Measurements from ENCODE around the gene GLCE.
"Not testable (repeated sequence)": the region's sequence is repeated elsewhere in the genome, so short reads cannot be mapped to it uniquely, and the experiment has no call there.

GLCE gene

GRCh38 chr15:69282104-69282743, 121.8 kb downstream of the GLCE start:
- Histone ChIP-seq H3K9ac (ENCODE audit: low read length) (no peak overlapping the region), H3K4me1 (ENCODE audit: insufficient read depth, low read length) (no peaks in the 10 kb centered on the region), H3K4me3 (ENCODE audit: low read depth in 1 of 2, low read length in 2 of 2) (no peak overlapping the region), H3K9me3 (ENCODE audit: low read length) (no peaks in the 10 kb centered on the region), H3K36me3 (ENCODE audit: insufficient read depth, low read length) (no peaks in the 10 kb centered on the region), H3K27me3 (ENCODE audit: control insufficient read depth in 1 of 2, insufficient read depth in 2 of 2, low read length in 2 of 2) (no peaks in the 10 kb centered on the region), H3K27ac (ENCODE audit: low read depth, low read length) (no peak overlapping the region)

DNA sequence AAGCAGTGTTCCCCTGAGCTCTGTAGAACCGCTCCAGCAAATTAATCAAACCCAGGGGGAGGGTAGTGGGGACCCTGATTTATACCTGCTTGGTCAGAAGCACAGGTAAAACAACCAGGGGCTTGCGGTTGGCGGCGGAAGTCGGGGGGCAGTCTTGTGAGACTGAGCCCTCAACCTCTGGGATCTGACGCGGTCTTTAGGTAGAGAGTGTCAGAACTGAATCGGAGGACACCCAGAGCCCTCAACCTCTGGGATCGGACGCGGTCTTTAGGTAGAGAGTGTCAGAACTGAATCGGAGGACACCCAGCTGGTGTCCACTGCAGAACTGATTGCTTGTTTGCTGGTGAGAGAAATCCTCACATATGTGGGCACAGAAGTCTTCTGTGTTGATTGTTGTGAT, 125.4 kb downstream of the GLCE start:
- H3K9me3 ChIP-seq (ENCODE audit: low read length): no peaks in the 10 kb centered on the region
- no peak overlapping the region for H3K4me3 ChIP-seq (ENCODE audit: low read depth in 1 of 2, low read length in 2 of 2)
- no peak overlapping the region for H3K27ac ChIP-seq (ENCODE audit: low read depth, low read length)
- H3K9ac ChIP-seq (ENCODE audit: low read length): no peak overlapping the region
- H3K4me1 ChIP-seq (ENCODE audit: insufficient read depth, low read length): no peaks in the 10 kb centered on the region
- no peaks in the 10 kb centered on the region for H3K27me3 ChIP-seq (ENCODE audit: control insufficient read depth in 1 of 2, insufficient read depth in 2 of 2, low read length in 2 of 2)
- H3K36me3 ChIP-seq (ENCODE audit: insufficient read depth, low read length): no peaks in the 10 kb centered on the region

GRCh38 chr15:69288011-69288410, 127.6 kb downstream of the GLCE start:
- no peak overlapping the region for H3K4me3 ChIP-seq (ENCODE audit: low read depth in 1 of 2, low read length in 2 of 2)
- H3K27ac ChIP-seq (ENCODE audit: low read depth, low read length): no peak overlapping the region
- no peak overlapping the region for H3K9ac ChIP-seq (ENCODE audit: low read length)
- no peaks in the 10 kb centered on the region for H3K36me3 ChIP-seq (ENCODE audit: insufficient read depth, low read length)
- no peaks in the 10 kb centered on the region for H3K4me1 ChIP-seq (ENCODE audit: insufficient read depth, low read length)
- H3K9me3 ChIP-seq (ENCODE audit: low read length): no peaks in the 10 kb centered on the region
- no peaks in the 10 kb centered on the region for H3K27me3 ChIP-seq (ENCODE audit: control insufficient read depth in 1 of 2, insufficient read depth in 2 of 2, low read length in 2 of 2)

- H3K9ac ChIP-seq (ENCODE audit: low read length): no peak overlapping the region
- H3K27me3 ChIP-seq (ENCODE audit: control insufficient read depth in 1 of 2, insufficient read depth in 2 of 2, low read length in 2 of 2): no peaks in the 10 kb centered on the region
- H3K4me1 ChIP-seq (ENCODE audit: insufficient read depth, low read length): no peaks in the 10 kb centered on the region
- H3K9me3 ChIP-seq (ENCODE audit: low read length): no peaks in the 10 kb centered on the region
- H3K27ac ChIP-seq (ENCODE audit: low read depth, low read length): no peak overlapping the region
- no peaks in the 10 kb centered on the region for H3K36me3 ChIP-seq (ENCODE audit: insufficient read depth, low read length)
- H3K4me3 ChIP-seq (ENCODE audit: low read depth in 1 of 2, low read length in 2 of 2): no peak overlapping the region
These were observed 128.3 kb downstream of the GLCE start for GRCh38 chr15:69288531-69289341.

- H3K9me3 ChIP-seq (ENCODE audit: low read length): no peaks in the 10 kb centered on the region
- H3K27me3 ChIP-seq (ENCODE audit: control insufficient read depth in 1 of 2, insufficient read depth in 2 of 2, low read length in 2 of 2): no peaks in the 10 kb centered on the region
- H3K36me3 ChIP-seq (ENCODE audit: insufficient read depth, low read length): no peaks in the 10 kb centered on the region
- no peak overlapping the region for H3K27ac ChIP-seq (ENCODE audit: low read depth, low read length)
- H3K4me3 ChIP-seq (ENCODE audit: low read depth in 1 of 2, low read length in 2 of 2): no peak overlapping the region
- H3K4me1 ChIP-seq (ENCODE audit: insufficient read depth, low read length): no peaks in the 10 kb centered on the region
- no peak overlapping the region for H3K9ac ChIP-seq (ENCODE audit: low read length)
These were observed 129.1 kb downstream of the GLCE start for GRCh38 chr15:69289342-69290146.

DNA sequence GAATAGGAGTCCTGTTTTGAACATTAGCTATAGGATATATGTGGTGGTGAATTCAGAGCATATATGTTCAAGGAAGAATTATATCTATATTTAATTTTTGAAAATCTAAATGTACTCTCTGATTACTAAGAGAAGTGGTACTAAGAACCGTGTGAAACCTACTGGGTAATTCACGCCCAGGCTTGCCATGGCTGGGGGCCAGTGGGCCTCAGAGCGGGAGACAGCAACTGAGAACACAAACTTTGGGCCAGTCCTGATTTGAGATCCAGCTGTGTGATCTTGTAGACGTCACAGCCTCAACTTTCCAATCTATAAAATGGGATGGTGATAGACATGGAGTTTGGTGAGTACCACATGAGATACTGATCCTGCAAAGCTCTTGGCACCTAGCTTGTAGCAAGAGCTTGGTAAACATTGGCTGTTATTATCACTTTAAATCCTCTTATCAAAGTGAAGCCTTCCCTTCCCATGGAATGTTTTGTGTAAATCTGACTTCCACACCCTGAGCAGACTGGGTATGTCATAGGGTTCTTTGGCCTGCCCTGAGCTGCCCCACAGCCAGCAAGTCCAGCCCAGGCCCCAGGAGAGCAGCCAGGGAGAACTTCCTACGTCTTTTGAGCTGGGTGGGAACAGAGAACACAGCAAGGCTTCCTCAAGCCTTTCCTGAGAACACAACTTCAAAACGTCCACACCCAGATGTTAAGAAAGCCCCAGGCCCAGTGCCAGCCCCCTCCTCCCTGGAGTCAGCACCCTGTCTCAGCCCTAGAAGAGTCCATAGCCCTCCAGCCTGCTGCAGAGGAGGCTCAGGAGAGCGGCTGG, 130.1 kb downstream of the GLCE start:
- H3K27me3 ChIP-seq (ENCODE audit: control insufficient read depth in 1 of 2, insufficient read depth in 2 of 2, low read length in 2 of 2): no peaks in the 10 kb centered on the region
- no peak overlapping the region for H3K4me3 ChIP-seq (ENCODE audit: low read depth in 1 of 2, low read length in 2 of 2)
- no peak overlapping the region for H3K9ac ChIP-seq (ENCODE audit: low read length)
- no peak overlapping the region for H3K27ac ChIP-seq (ENCODE audit: low read depth, low read length)
- no peaks in the 10 kb centered on the region for H3K4me1 ChIP-seq (ENCODE audit: insufficient read depth, low read length)
- H3K9me3 ChIP-seq (ENCODE audit: low read length): no peaks in the 10 kb centered on the region
- H3K36me3 ChIP-seq (ENCODE audit: insufficient read depth, low read length): no peaks in the 10 kb centered on the region

DNA sequence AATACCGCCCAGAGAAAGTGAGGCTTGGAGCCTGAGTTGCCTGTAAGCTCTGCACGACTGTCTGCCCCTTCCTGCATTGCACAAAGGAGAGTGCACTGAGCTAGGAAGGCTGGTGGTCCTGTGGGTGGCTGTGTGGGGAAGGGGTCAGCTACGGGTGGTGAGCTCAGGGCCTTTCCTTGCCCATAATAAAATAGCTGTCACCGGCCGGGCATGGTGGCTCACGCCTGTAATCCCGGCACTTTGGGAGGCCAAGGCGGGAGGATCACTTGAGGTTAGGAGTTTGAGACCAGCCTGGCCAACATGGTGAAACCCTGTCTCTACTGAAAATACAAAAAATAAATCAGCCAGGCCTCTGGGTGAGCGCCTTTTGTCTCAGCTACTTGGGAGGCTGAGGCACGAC, 131.2 kb downstream of the GLCE start:
- H3K9ac ChIP-seq (ENCODE audit: low read length); H3K9me3 ChIP-seq (ENCODE audit: low read length); H3K27me3 ChIP-seq (ENCODE audit: control insufficient read depth in 1 of 2, insufficient read depth in 2 of 2, low read length in 2 of 2); H3K4me3 ChIP-seq (ENCODE audit: low read depth in 1 of 2, low read length in 2 of 2); H3K4me1 ChIP-seq (ENCODE audit: insufficient read depth, low read length); H3K27ac ChIP-seq (ENCODE audit: low read depth, low read length); H3K36me3 ChIP-seq (ENCODE audit: insufficient read depth, low read length): not testable (repeated sequence)

DNA sequence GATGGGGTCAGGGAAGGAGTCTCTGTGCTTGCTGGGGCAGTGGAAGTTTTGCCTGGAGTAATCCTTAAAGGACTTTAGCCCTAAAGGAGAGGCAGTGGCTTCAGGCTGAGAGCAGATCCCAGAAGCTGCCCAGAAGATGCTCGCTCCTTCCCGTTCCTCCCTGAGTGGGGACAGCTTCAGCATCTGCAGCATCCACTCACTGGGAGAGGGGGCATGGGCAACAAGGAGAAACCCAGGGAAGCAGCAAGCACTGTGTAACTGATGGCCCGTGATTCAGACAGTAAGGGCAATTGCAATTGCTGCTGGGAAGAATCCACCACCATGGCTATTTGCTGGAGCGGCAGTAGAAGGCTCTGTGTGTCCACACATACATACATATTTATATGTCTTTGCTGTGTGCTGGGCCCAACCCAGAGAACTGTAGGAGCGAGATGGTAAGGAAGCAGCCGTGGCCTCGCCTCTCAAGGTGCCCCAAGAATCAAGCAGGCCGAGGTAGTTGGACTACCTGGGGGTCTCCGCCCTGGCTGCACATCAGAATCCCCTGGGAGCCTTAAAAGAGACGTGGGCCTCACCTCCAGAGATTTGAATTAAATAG, 132.5 kb downstream of the GLCE start:
- Histone ChIP-seq H3K27ac (ENCODE audit: low read depth, low read length) (no peak overlapping the region), H3K4me3 (ENCODE audit: low read depth in 1 of 2, low read length in 2 of 2) (no peak overlapping the region), H3K9ac (ENCODE audit: low read length) (no peak overlapping the region), H3K9me3 (ENCODE audit: low read length) (no peaks in the 10 kb centered on the region), H3K27me3 (ENCODE audit: control insufficient read depth in 1 of 2, insufficient read depth in 2 of 2, low read length in 2 of 2) (peaks cover 2% of the 10 kb centered on the region in 2 donors), H3K36me3 (ENCODE audit: insufficient read depth, low read length) (no peaks in the 10 kb centered on the region), H3K4me1 (ENCODE audit: insufficient read depth, low read length) (no peaks in the 10 kb centered on the region)

GRCh38 chr15:69293741-69294615, 133.5 kb downstream of the GLCE start:
- H3K4me3 ChIP-seq (ENCODE audit: low read depth in 1 of 2, low read length in 2 of 2): no peak overlapping the region
- peaks cover 10 to 13% of the 10 kb centered on the region in 2 donors for H3K27me3 ChIP-seq (ENCODE audit: control insufficient read depth in 1 of 2, insufficient read depth in 2 of 2, low read length in 2 of 2)
- H3K9me3 ChIP-seq (ENCODE audit: low read length): no peaks in the 10 kb centered on the region
- no peak overlapping the region for H3K27ac ChIP-seq (ENCODE audit: low read depth, low read length)
- H3K4me1 ChIP-seq (ENCODE audit: insufficient read depth, low read length): no peaks in the 10 kb centered on the region
- H3K36me3 ChIP-seq (ENCODE audit: insufficient read depth, low read length): no peaks in the 10 kb centered on the region
- H3K9ac ChIP-seq (ENCODE audit: low read length): no peak overlapping the region

- no peak overlapping the region for H3K9ac ChIP-seq (ENCODE audit: low read length)
- no peaks in the 10 kb centered on the region for H3K9me3 ChIP-seq (ENCODE audit: low read length)
- no peaks in the 10 kb centered on the region for H3K36me3 ChIP-seq (ENCODE audit: insufficient read depth, low read length)
- H3K27ac ChIP-seq (ENCODE audit: low read depth, low read length): no peak overlapping the region
- H3K4me1 ChIP-seq (ENCODE audit: insufficient read depth, low read length): no peaks in the 10 kb centered on the region
- H3K4me3 ChIP-seq (ENCODE audit: low read depth in 1 of 2, low read length in 2 of 2): no peak overlapping the region
- H3K27me3 ChIP-seq (ENCODE audit: control insufficient read depth in 1 of 2, insufficient read depth in 2 of 2, low read length in 2 of 2): peaks cover 22 to 25% of the 10 kb centered on the region in 2 donors
These were observed 136.2 kb downstream of the GLCE start for GRCh38 chr15:69296606-69297005.
